HepG2 (cell line): ENCODE results near the gene PRSS2. TPM values are rescaled to one million over a fixed set of nuclear protein-coding genes. Genes with fewer than 3 reads are reported as not detected.
"Not testable (repeated sequence)": the region's sequence is repeated elsewhere in the genome, so short reads cannot be mapped to it uniquely, and the experiment has no call there.

ENCODE experiments used
- ATAC-seq: fragments of 200-7000 bp; cut with Tn5 transposase; 3 replicates; pipeline ENCODE4 v1.9.1; 2020; ENCODE audit warnings: mild to moderate bottlenecking, moderate library complexity
- BruUV-seq: library from RNA; stranded (reverse); fragments of 400-500 nt; replicated peaks from 2 replicates; lab custom pipeline; 2021; lab: Mats Ljungman, UMichigan
- CTCF ChIA-PET: fragments of 300-600 bp; formaldehyde crosslinking; extraction: SDS; loops from one replicate; lab custom pipeline; 2021; ENCODE audit warnings: low total read pairs, inconsistent platforms, low intra/inter-chr PET ratio; lab: Yijun Ruan, JAX
- POLR2A ChIA-PET: fragments of 350-600 bp; sonication (Branson Sonifier 250); formaldehyde crosslinking; loops from one replicate; lab custom pipeline; 2020; ENCODE audit warnings: antibody characterized with exemption, inconsistent platforms; lab: Yijun Ruan, JAX
- DNase-seq: peaks from one replicate; pipeline ENCODE4 v3.0.0-alpha.2; 2015; ENCODE audit warnings: low spot score
- FAIRE-seq: peaks from 3 replicates; lab custom pipeline; 2011; peaks lifted over from hg19 to GRCh38; lab: Jason Lieb, UNC
- H2AFZ ChIP-seq: one replicate; pipeline ENCODE4 v1.6.1; 2011; ENCODE audit warnings: low read length, inconsistent platforms
- H3K27ac ChIP-seq: fragments of 300-600 bp; 3 replicates; pipeline ENCODE4 v1.8.0; 2011; ENCODE audit warnings: mixed run types, mild to moderate bottlenecking, mixed read lengths, low read length, inconsistent platforms; ENCODE audit not compliant: insufficient read depth; ENCODE audit errors: extremely low read length
- H3K27me3 ChIP-seq, 2 experiments: fragments of 200-600 bp in 1 of 2; 2 replicates in 1 of 2; 3 replicates in 1 of 2; pipeline versions ENCODE4 v1.6.0 to v1.8.0; 2011; ENCODE audit warnings: low read length in 2 of 2, mild to moderate bottlenecking in 2 of 2, moderate library complexity in 2 of 2, inconsistent platforms in 1 of 2; ENCODE audit not compliant: insufficient read depth in 2 of 2, control insufficient read depth in 1 of 2
- H3K36me3 ChIP-seq, 2 experiments: fragments of 200-600 bp in 1 of 2; replicated peaks in 1 of 2; 2 replicates in 1 of 2; 3 replicates in 1 of 2; pipeline versions ENCODE4 v1.5.1 to v1.8.0; 2011; ENCODE audit warnings: low read length in 2 of 2, inconsistent platforms in 1 of 2; ENCODE audit not compliant: insufficient read depth in 2 of 2, control insufficient read depth in 1 of 2
- H3K4me1 ChIP-seq: 2 replicates; pipeline ENCODE4 v1.5.1; 2012; ENCODE audit warnings: low read length, inconsistent platforms; ENCODE audit not compliant: insufficient read depth
- H3K4me2 ChIP-seq: 2 replicates; pipeline ENCODE4 v1.6.0; 2011; ENCODE audit warnings: low read depth, low read length, inconsistent platforms
- H3K4me3 ChIP-seq, 3 experiments: fragments of 200-600 bp in 1 of 3; sonication (generic), shearing (Covaris generic) in 1 of 3; replicated peaks in 1 of 3; 2 replicates each; pipeline ENCODE4 v1.5.1; 2011 to 2016; ENCODE audit warnings: low read length in 3 of 3, inconsistent platforms in 2 of 3, low read depth in 2 of 3, mild to moderate bottlenecking in 2 of 3, control low read depth in 1 of 3, mixed read lengths in 1 of 3; ENCODE audit not compliant: insufficient read depth in 1 of 3
- H3K79me2 ChIP-seq: one replicate; pipeline ENCODE4 v1.6.1; 2011; ENCODE audit warnings: low read length, inconsistent platforms; ENCODE audit not compliant: insufficient read depth
- H3K9ac ChIP-seq: 2 replicates; pipeline ENCODE4 v1.6.0; 2011; ENCODE audit warnings: mild to moderate bottlenecking, low read depth, low read length, inconsistent platforms; ENCODE audit not compliant: insufficient read depth
- H3K9me3 ChIP-seq: 2 replicates; pipeline ENCODE4 v1.5.1; 2012; ENCODE audit warnings: mild to moderate bottlenecking, low read length
- H4K20me1 ChIP-seq: 2 replicates; pipeline ENCODE4 v1.6.0; 2011; ENCODE audit warnings: inconsistent platforms, mild to moderate bottlenecking, low read length, moderate library complexity; ENCODE audit not compliant: insufficient read depth
- AKAP8 ChIP-seq: sonication (generic); formaldehyde crosslinking; IDR thresholded peaks from 2 replicates; pipeline ENCODE4 v1.5.1; 2020; ENCODE audit warnings: mild to moderate bottlenecking, missing genetic modification reagents
- SALL2 ChIP-seq: sonication (generic); formaldehyde crosslinking; IDR thresholded peaks from 2 replicates; pipeline ENCODE4 v1.8.1; 2023; ENCODE audit warnings: mild to moderate bottlenecking, missing genetic modification reagents, inconsistent platforms
- SNAI1 ChIP-seq: sonication (generic); formaldehyde crosslinking; IDR thresholded peaks from 2 replicates; pipeline ENCODE4 v1.5.0; 2020; ENCODE audit warnings: mild to moderate bottlenecking, missing genetic modification reagents, borderline replicate concordance
- SYNCRIP ChIP-seq: fragments of 200-400 bp; formaldehyde crosslinking; IDR thresholded peaks from 2 replicates; pipeline ENCODE4 v1.6.1; 2018; ENCODE audit warnings: mild to moderate bottlenecking, low read depth, low read length; ENCODE audit not compliant: insufficient read depth
- ZBTB20 ChIP-seq: sonication (generic); formaldehyde crosslinking; IDR thresholded peaks from 2 replicates; pipeline ENCODE4 v1.8.1; 2023; ENCODE audit warnings: missing genetic modification reagents, low read depth, mild to moderate bottlenecking, borderline replicate concordance
- WGBS: methylation state at CpG from one replicate; pipeline ENCODE4 v1.1.6; 2017; ENCODE audit warnings: low lambda C conversion rate; 5-methylcytosine and 5-hydroxymethylcytosine counted together
- in situ Hi-C: cut with HindIII; loops from 2 replicates; pipeline ENCODE4 v1.10.0; 2017; ENCODE audit warnings: low pct_unique_long_range_greater_than_20kb; ENCODE audit not compliant: extremely low pct_ligation_motif_present
- intact Hi-C: fragments of 100-400 bp; cut with micrococcal nuclease; formaldehyde crosslinking; loops from one replicate; pipeline ENCODE4 v1.10.0; 2022; ENCODE audit not compliant: unreplicated experiment
- polyA plus RNA-seq, 8 experiments: library from polyadenylated mRNA; depleted of rRNA in 3 of 8; stranded (reverse) in 7 of 8; unstranded in 1 of 8; fragments of >200 nt; fragmentation: Illumina TruSeq in 4 of 8; extraction: Trizol in 4 of 8; gene quantifications; 2 replicates each; pipeline versions ENCODE4 v1.2.1 to v1.2.3, GENCODE V29; 2011 to 2016; ENCODE audit warnings: low read depth in 4 of 8, missing spikeins in 1 of 8, mixed read lengths in 1 of 8; ENCODE audit not compliant: insufficient read depth in 1 of 8
- total RNA-seq, 5 experiments: library from RNA; depleted of rRNA; stranded (reverse); fragments of >200 nt; fragmentation: Illumina TruSeq; extraction: Trizol; gene quantifications; 2 replicates each; pipeline ENCODE4 v1.2.3, GENCODE V29; 2016; ENCODE audit warnings: low read depth in 1 of 5
- TF ChIP-seq, protein P1 (sequence below): sonication (generic); formaldehyde crosslinking; IDR thresholded peaks from 2 replicates; pipeline ENCODE4 v1.4.0; 2020; ENCODE audit warnings: missing genetic modification reagents

Gene PRSS2
- total and polyA plus RNA-seq, 2 of the 13 experiments (the other 11 are each of a cell fraction or from before 2014, with no cell fraction given), result not detected

DNA sequence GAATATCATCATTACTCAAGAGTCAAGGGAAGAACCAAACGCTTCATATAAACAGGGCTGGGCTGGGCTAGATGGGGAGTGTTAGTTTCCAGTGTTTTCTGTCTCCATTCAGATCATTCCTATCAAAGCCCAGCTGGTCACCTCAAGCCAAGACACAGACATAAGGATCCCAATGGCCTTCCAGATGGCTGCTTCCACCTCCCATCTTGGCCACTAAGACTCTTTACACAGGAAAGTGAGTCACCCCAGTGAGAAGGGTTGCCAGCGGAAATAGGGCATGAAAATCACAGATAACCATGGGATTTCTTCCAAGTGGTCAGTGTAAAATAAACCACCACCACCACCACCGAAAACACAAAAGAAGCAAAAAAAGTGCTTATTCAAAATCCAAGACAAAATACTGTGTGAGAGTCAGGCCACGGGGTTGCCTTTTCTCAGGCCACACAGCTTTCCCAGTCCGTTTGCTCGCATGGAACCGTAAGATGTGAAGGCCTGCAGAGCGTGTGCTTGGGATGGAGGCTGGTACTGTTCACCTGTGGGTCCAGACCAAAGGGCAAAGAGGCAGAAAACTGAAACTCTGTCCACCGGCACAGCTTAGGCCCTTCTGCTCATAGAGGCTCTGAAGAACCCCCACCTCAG, 5.6 kb downstream of the PRSS2 start:
- TF ChIP-seq SNAI1 (CRISPR knock-in tag), result no peak
- no peak for TF ChIP-seq ZBTB20 (CRISPR knock-in tag)
- TF ChIP-seq AKAP8 (CRISPR knock-in tag), result no peak
- no peak for TF ChIP-seq SALL2 (CRISPR knock-in tag)
- TF ChIP-seq SYNCRIP, result no peak
- TF ChIP-seq, protein P1, sequence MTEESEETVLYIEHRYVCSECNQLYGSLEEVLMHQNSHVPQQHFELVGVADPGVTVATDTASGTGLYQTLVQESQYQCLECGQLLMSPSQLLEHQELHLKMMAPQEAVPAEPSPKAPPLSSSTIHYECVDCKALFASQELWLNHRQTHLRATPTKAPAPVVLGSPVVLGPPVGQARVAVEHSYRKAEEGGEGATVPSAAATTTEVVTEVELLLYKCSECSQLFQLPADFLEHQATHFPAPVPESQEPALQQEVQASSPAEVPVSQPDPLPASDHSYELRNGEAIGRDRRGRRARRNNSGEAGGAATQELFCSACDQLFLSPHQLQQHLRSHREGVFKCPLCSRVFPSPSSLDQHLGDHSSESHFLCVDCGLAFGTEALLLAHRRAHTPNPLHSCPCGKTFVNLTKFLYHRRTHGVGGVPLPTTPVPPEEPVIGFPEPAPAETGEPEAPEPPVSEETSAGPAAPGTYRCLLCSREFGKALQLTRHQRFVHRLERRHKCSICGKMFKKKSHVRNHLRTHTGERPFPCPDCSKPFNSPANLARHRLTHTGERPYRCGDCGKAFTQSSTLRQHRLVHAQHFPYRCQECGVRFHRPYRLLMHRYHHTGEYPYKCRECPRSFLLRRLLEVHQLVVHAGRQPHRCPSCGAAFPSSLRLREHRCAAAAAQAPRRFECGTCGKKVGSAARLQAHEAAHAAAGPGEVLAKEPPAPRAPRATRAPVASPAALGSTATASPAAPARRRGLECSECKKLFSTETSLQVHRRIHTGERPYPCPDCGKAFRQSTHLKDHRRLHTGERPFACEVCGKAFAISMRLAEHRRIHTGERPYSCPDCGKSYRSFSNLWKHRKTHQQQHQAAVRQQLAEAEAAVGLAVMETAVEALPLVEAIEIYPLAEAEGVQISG (CRISPR knock-in tag), result no peak
- TF ChIP-seq, all 625 proteins: peak for 0
- ChIA-PET CTCF (no interaction called here), POLR2A (no interaction called here)
- Histone ChIP-seq H3K27ac (no peak overlapping the region), H3K4me2 (no peak overlapping the region), H3K9me3 (no peaks in the 10 kb centered on the region), H3K4me1 (no peaks in the 10 kb centered on the region), H3K36me3 (no peaks in the 10 kb centered on the region), H3K79me2 (no peaks in the 10 kb centered on the region), H3K4me3 (no peak overlapping the region), H3K9ac (no peak overlapping the region), H4K20me1 (no peaks in the 10 kb centered on the region), H3K27me3 (peaks cover 0 to 4% of the 10 kb centered on the region in 2 experiments; a peak in 1 of 5 replicates), H2AFZ (no peak overlapping the region)
- in situ Hi-C loops (no loop called here), intact Hi-C loops (no loop called here)
- 14% methylated on average over 8 of the region's 9 CpGs for WGBS
- BruUV-seq, result no TSS peak
- ATAC-seq, result no peak
- FAIRE-seq, result no peak
- DNase-seq, result no peak

DNA sequence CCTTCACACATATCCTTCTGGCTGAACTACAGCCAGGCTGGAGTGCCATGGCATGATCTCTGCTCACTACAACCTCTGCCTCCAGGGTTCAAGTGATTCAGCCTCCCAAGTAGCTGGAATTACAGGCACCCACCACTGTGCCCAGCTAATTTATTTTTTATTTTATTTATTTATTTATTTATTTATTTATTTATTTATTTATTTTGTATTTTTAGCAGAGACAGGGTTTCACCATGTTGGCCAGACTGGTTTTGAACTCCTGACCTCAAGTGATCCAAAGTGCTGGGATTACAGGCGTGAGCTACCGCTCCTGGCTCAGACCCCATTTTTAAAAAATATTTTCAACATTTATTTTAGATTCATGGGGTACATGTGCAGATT, 6.1 kb downstream of the PRSS2 start:
- H3K36me3 ChIP-seq, in situ Hi-C loops, H3K4me1 ChIP-seq, H3K27ac ChIP-seq, H4K20me1 ChIP-seq, H3K27me3 ChIP-seq, BruUV-seq, H3K4me3 ChIP-seq, DNase-seq, CTCF ChIA-PET, FAIRE-seq, H3K9me3 ChIP-seq, H3K9ac ChIP-seq, ATAC-seq, H3K79me2 ChIP-seq, POLR2A ChIA-PET, intact Hi-C loops, H3K4me2 ChIP-seq, H2AFZ ChIP-seq: not testable (repeated sequence)
- WGBS, result 24% methylated on average over 2 of the region's 2 CpGs
